LNCAP (cell line): ENCODE results near the gene S1PR4.
A peak's percentile ranks its signal among the peaks of the same experiment; 100 is the strongest.

Experiments
- TF ChIP-seq, protein P1 (sequence below): fragments of 450-650 bp; IDR thresholded peaks from 2 replicates; pipeline ENCODE4 v1.5.1; 2017; ENCODE audit warnings: mild to moderate bottlenecking

The S1PR4 gene

DNA sequence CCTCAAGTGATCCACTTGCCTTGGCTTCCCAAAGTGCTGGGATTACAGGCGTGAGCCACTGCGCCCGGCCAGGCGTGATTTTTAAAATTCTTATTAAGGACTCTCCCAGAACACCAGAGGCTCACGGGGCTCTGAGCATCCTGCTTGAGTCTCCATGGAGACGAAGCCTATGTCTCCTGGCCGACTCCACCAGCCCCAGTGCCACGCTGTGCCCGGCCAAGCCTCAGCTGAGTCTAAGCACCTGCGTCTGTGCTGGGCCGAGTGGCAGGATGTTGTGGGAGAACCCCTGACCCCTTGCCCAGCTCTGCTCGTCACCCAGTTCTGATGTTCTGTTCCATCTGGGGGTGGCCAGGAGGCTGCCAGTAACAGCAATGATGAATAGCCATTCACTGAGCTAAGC is 42.0 kb downstream of the S1PR4 start:
- TF ChIP-seq, protein P1, sequence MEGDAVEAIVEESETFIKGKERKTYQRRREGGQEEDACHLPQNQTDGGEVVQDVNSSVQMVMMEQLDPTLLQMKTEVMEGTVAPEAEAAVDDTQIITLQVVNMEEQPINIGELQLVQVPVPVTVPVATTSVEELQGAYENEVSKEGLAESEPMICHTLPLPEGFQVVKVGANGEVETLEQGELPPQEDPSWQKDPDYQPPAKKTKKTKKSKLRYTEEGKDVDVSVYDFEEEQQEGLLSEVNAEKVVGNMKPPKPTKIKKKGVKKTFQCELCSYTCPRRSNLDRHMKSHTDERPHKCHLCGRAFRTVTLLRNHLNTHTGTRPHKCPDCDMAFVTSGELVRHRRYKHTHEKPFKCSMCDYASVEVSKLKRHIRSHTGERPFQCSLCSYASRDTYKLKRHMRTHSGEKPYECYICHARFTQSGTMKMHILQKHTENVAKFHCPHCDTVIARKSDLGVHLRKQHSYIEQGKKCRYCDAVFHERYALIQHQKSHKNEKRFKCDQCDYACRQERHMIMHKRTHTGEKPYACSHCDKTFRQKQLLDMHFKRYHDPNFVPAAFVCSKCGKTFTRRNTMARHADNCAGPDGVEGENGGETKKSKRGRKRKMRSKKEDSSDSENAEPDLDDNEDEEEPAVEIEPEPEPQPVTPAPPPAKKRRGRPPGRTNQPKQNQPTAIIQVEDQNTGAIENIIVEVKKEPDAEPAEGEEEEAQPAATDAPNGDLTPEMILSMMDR = no peak

DNA sequence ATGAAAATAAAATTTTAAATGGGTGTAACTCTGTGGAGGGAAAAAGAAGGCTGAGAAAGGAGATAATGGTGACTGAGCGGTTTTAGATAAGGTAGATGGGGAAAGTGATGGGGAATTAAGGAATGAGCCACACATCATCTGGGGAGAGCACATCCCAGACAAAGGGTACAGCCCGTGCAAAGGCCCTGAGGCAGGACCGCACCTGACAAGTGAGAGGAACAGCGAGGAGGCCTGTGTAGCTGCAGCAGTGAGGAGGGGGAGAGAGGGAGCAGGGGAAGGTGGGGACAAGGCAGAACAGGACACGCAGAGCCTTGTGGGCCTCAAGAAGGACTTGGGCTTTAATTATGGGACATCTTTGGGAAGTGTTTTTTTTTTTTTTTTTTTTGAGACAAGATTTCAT is 44.1 kb downstream of the S1PR4 start:
- TF ChIP-seq, protein P1 = no peak

DNA sequence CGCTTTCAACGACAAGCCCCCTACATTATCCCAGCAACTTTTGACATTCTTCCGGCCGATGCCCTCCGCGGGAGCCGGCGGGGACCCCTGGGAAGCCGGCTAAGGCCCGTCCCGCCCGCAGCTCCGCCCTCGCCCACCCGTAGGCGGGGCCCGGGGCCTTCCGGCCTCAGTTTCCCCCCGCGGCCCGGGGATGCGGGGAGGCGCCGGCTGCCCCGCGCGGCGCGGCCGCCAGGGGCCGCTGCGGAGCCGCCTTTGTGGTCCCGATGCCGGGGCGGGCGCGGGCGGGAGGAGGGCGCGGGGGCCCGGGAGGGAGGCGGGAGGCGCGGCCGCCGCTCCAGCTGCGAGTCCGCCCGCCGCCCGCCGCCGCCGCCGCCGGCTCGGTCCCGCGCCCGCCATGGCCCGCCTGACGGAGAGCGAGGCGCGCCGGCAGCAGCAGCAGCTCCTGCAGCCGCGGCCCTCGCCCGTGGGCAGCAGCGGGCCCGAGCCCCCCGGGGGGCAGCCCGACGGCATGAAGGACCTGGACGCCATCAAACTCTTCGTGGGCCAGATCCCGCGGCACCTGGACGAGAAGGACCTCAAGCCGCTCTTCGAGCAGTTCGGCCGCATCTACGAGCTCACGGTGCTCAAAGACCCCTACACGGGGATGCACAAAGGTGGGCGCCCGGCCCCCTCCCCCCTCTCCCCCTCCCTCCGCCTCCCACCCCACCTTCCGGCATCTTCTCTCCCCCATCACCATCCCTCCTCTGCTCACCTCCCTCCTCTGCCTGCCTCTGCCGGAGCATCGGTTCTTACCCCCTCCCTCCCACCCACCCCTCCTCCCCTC is 46.0 kb downstream of the S1PR4 start, which contains the start of gene CELF5:
Gene CELF5, plus strand, starts transcription at position 316 of the 823 bp plus-strand sequence. Its CDS starts 79 bp downstream, at position 395.
- TF ChIP-seq, protein P1 = peak; percentile 87

DNA sequence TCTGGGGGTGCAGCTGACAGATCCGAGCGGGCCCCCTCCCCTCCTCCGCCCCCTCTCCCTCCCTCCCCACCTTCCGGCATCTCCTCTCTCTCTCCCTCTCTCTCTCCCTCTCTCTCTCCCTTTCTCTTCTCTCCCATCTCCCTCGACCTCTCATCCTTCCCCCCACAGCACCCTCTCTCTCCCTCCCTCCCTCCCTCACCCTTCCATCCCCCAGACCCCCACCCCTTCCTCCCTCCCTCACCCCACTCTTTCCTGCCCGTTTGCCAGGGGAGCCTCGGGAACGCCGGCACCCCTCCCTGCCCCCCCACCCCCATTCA is 46.6 kb downstream of the S1PR4 start:
- TF ChIP-seq, protein P1 = no peak

DNA sequence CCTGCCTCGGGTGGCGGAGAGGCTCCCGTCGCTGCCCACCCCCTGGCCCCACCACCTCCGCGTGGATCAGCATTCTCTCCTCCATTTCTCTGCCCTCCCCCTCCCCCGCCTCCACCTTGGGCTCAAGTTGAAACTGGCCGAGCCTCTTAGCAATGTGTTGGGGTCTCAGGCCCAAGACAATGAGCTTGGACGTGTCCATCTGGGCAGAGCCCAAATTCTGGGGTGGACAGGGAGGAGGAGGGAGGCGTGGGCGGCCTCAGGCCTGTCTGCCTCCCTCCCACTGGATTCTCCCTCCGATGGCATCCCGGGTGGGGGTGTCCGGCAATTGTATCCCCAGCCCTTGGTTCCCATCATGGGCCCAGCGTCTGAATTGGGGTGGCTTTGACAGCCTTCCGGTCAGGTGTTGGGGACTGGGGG is 47.1 kb downstream of the S1PR4 start:
- TF ChIP-seq, protein P1 = no peak

DNA sequence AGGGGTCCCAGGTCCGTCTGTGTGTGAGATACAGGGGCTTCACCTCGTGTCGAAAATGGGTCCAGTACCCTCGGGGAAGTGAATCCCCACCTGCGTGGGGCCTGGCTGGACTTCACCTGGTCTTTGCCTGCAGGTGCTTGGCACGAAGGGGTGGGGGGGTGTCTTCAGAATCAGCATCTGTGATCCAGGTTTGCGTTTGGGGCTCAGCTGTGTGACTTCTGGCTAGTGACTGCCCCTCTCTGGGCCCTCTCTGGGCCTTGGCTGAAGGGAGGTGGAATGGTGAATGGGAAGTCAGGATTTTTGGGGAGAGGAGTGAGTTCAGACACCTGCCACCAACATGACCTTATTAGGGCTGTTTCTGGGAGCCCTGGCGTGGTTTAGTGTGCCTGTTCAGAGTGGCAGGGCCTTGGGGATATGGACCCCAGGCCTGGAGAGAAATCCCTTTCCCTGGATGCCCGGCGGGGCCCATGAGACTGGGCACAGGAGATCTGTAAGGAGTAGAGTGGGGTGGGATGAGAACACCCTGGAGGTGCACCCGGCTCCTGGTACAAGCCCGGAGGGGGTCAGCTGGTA is 48.6 kb downstream of the S1PR4 start:
- TF ChIP-seq, protein P1 = no peak

DNA sequence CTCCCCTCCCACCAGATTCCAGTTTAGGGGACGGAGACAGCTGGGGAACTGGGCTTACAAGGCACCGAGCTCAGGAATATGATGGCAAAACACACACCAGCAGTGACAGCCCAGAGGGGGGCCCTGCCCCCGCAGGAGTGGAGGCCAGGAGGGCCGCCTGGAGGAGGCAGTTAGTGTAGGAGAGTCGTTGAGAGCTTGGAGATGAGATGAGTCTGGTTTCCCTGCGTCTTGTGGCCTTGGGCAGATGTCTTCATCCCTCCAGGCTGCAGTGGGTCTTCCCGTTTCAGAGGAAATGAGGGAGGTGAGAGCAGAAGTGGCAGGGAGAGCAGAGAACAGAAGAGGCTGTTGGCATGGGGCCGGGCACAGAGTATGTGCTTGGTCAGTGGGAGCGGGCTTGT is 50.8 kb downstream of the S1PR4 start:
- TF ChIP-seq, protein P1 = no peak
